HepG2 (cell line): ENCODE results near the gene MPV17L2. TPM values are rescaled to one million over a fixed set of nuclear protein-coding genes. Genes with fewer than 3 reads are reported as not detected.

ENCODE experiments used
- AGO1 ChIP-seq: fragments of 200-400 bp; formaldehyde crosslinking; IDR thresholded peaks from 2 replicates; pipeline ENCODE4 v1.6.1; 2017; ENCODE audit warnings: mild to moderate bottlenecking, low read depth, low read length, moderate library complexity; ENCODE audit not compliant: poor library complexity, severe bottlenecking
- GATAD1 ChIP-seq: IDR thresholded peaks from 2 replicates; pipeline ENCODE4 v1.6.1; 2016; ENCODE audit warnings: missing genetic modification reagents, missing compliant biosample characterization
- HNF4G ChIP-seq, 2 experiments: sonication (generic) in 1 of 2; formaldehyde crosslinking in 1 of 2; IDR thresholded peaks; 2 replicates each; pipeline versions ENCODE4 v1.4.0 to v1.6.1; 2011 to 2020; ENCODE audit warnings: borderline replicate concordance in 2 of 2, low read depth in 2 of 2, mild to moderate bottlenecking in 2 of 2, low read length in 1 of 2, missing genetic modification reagents in 1 of 2, moderate library complexity in 1 of 2
- IRF2 ChIP-seq: IDR thresholded peaks from 2 replicates; pipeline ENCODE4 v1.6.1; 2018; ENCODE audit warnings: missing genetic modification reagents, missing compliant biosample characterization
- KAT8 ChIP-seq: IDR thresholded peaks from 2 replicates; pipeline ENCODE4 v1.6.1; 2016; ENCODE audit warnings: missing genetic modification reagents, missing compliant biosample characterization
- NCOA1 ChIP-seq: sonication (generic); formaldehyde crosslinking; IDR thresholded peaks from 2 replicates; pipeline ENCODE4 v1.9.0; 2021; ENCODE audit warnings: missing genetic modification reagents
- NFKB2 ChIP-seq: sonication (generic); formaldehyde crosslinking; IDR thresholded peaks from 2 replicates; pipeline ENCODE4 v1.4.0; 2020; ENCODE audit warnings: missing genetic modification reagents, borderline replicate concordance
- NR2F6 ChIP-seq, 2 experiments: IDR thresholded peaks; 2 replicates each; pipeline ENCODE4 v1.6.1; 2016; ENCODE audit warnings: antibody characterized with exemption in 1 of 2, mild to moderate bottlenecking in 1 of 2
- SIN3A ChIP-seq: IDR thresholded peaks from 2 replicates; pipeline ENCODE4 v1.6.1; 2011; ENCODE audit warnings: low read depth, mild to moderate bottlenecking, control low read depth, low read length, borderline replicate concordance
- TCF12 ChIP-seq, 2 experiments: fragments of 450-650 bp in 1 of 2; sonication (generic) in 1 of 2; formaldehyde crosslinking in 1 of 2; IDR thresholded peaks; 2 replicates each; pipeline versions ENCODE4 v1.6.1 to v1.8.0; 2017 to 2022; ENCODE audit warnings: antibody characterized with exemption in 1 of 2, mild to moderate bottlenecking in 1 of 2, missing genetic modification reagents in 1 of 2, moderate library complexity in 1 of 2
- THYN1 ChIP-seq: sonication (generic); formaldehyde crosslinking; IDR thresholded peaks from 2 replicates; pipeline ENCODE4 v1.8.1; 2023; ENCODE audit warnings: low read depth, mild to moderate bottlenecking, moderate library complexity, missing genetic modification reagents, borderline replicate concordance
- ZFP82 ChIP-seq: sonication (generic); formaldehyde crosslinking; IDR thresholded peaks from 2 replicates; pipeline ENCODE4 v1.5.1; 2020; ENCODE audit warnings: mild to moderate bottlenecking, missing genetic modification reagents, borderline replicate concordance
- ZNF121 ChIP-seq: sonication (generic); formaldehyde crosslinking; IDR thresholded peaks from 2 replicates; pipeline ENCODE4 v1.5.0; 2020; ENCODE audit warnings: mild to moderate bottlenecking, missing genetic modification reagents
- ZNF264 ChIP-seq: sonication (generic); formaldehyde crosslinking; IDR thresholded peaks from 2 replicates; pipeline ENCODE4 v1.4.0; 2020; ENCODE audit warnings: missing genetic modification reagents
- ZNF335 ChIP-seq: sonication (generic); formaldehyde crosslinking; IDR thresholded peaks from 2 replicates; pipeline ENCODE4 v1.4.0; 2020; ENCODE audit warnings: missing genetic modification reagents
- ZNF570 ChIP-seq: sonication (generic); formaldehyde crosslinking; IDR thresholded peaks from 2 replicates; pipeline ENCODE4 v1.4.0; 2020; ENCODE audit warnings: mild to moderate bottlenecking, missing genetic modification reagents, borderline replicate concordance
- ZNF615 ChIP-seq: sonication (generic); formaldehyde crosslinking; IDR thresholded peaks from 2 replicates; pipeline ENCODE4 v1.5.0; 2020; ENCODE audit warnings: mild to moderate bottlenecking, missing genetic modification reagents, borderline replicate concordance
- ZNF780A ChIP-seq: sonication (generic); formaldehyde crosslinking; IDR thresholded peaks from 2 replicates; pipeline ENCODE4 v1.8.0; 2022; ENCODE audit warnings: mild to moderate bottlenecking, missing genetic modification reagents, moderate library complexity
- polyA plus RNA-seq, 8 experiments: library from polyadenylated mRNA; depleted of rRNA in 3 of 8; stranded (reverse) in 7 of 8; unstranded in 1 of 8; fragments of >200 nt; fragmentation: Illumina TruSeq in 4 of 8; extraction: Trizol in 4 of 8; gene quantifications; 2 replicates each; pipeline versions ENCODE4 v1.2.1 to v1.2.3, GENCODE V29; 2011 to 2016; ENCODE audit warnings: low read depth in 4 of 8, missing spikeins in 1 of 8, mixed read lengths in 1 of 8; ENCODE audit not compliant: insufficient read depth in 1 of 8
- total RNA-seq, 5 experiments: library from RNA; depleted of rRNA; stranded (reverse); fragments of >200 nt; fragmentation: Illumina TruSeq; extraction: Trizol; gene quantifications; 2 replicates each; pipeline ENCODE4 v1.2.3, GENCODE V29; 2016; ENCODE audit warnings: low read depth in 1 of 5
- TF ChIP-seq, protein P1 (sequence below): sonication (generic); formaldehyde crosslinking; IDR thresholded peaks from 2 replicates; pipeline ENCODE4 v1.4.0; 2020; ENCODE audit warnings: missing genetic modification reagents
- TF ChIP-seq, protein P2 (sequence below): sonication (generic); formaldehyde crosslinking; IDR thresholded peaks from 2 replicates; pipeline ENCODE4 v1.4.0; 2020; ENCODE audit warnings: mild to moderate bottlenecking, missing genetic modification reagents
- TF ChIP-seq, protein P3 (sequence below), 2 experiments: sonication (generic) in 1 of 2; formaldehyde crosslinking in 1 of 2; IDR thresholded peaks; 2 replicates each; pipeline versions ENCODE4 v1.4.0 to v1.6.1; 2018 to 2020; ENCODE audit warnings: missing genetic modification reagents in 2 of 2, borderline replicate concordance in 1 of 2, low read depth in 1 of 2, mild to moderate bottlenecking in 1 of 2, missing biosample characterization in 1 of 2

Gene MPV17L2
- total and polyA plus RNA-seq, 2 of the 13 experiments (the other 11 are each of a cell fraction or from before 2014, with no cell fraction given) = 13.6 to 16.7 TPM

DNA sequence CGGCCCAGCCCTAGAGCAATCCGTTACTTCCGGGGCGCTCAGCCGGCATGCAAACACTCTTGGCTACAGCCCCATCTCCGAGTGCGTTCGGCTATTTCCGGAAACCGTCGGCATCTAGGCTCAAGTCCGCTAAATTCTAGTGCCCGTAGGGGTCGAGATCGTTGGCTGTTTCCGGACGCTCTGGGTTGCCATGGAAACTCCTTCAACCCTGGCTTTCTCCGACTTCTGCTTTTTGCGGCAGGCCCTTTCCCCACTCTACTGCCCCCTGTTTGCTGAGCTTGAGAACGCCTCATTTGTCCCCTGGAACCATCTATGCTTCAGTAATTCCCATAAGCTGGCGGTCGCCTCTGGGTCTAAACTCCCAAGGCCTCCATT, 40.6 kb upstream of the MPV17L2 start (continued):
- TF ChIP-seq AGO1 = peak; percentile 75
- TF ChIP-seq, protein P1, sequence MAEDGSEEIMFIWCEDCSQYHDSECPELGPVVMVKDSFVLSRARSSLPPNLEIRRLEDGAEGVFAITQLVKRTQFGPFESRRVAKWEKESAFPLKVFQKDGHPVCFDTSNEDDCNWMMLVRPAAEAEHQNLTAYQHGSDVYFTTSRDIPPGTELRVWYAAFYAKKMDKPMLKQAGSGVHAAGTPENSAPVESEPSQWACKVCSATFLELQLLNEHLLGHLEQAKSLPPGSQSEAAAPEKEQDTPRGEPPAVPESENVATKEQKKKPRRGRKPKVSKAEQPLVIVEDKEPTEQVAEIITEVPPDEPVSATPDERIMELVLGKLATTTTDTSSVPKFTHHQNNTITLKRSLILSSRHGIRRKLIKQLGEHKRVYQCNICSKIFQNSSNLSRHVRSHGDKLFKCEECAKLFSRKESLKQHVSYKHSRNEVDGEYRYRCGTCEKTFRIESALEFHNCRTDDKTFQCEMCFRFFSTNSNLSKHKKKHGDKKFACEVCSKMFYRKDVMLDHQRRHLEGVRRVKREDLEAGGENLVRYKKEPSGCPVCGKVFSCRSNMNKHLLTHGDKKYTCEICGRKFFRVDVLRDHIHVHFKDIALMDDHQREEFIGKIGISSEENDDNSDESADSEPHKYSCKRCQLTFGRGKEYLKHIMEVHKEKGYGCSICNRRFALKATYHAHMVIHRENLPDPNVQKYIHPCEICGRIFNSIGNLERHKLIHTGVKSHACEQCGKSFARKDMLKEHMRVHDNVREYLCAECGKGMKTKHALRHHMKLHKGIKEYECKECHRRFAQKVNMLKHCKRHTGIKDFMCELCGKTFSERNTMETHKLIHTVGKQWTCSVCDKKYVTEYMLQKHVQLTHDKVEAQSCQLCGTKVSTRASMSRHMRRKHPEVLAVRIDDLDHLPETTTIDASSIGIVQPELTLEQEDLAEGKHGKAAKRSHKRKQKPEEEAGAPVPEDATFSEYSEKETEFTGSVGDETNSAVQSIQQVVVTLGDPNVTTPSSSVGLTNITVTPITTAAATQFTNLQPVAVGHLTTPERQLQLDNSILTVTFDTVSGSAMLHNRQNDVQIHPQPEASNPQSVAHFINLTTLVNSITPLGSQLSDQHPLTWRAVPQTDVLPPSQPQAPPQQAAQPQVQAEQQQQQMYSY (CRISPR knock-in tag) = 0 out of 2 replicates have a peak, but pooled peaks have one; percentile 72
- TF ChIP-seq, protein P2, sequence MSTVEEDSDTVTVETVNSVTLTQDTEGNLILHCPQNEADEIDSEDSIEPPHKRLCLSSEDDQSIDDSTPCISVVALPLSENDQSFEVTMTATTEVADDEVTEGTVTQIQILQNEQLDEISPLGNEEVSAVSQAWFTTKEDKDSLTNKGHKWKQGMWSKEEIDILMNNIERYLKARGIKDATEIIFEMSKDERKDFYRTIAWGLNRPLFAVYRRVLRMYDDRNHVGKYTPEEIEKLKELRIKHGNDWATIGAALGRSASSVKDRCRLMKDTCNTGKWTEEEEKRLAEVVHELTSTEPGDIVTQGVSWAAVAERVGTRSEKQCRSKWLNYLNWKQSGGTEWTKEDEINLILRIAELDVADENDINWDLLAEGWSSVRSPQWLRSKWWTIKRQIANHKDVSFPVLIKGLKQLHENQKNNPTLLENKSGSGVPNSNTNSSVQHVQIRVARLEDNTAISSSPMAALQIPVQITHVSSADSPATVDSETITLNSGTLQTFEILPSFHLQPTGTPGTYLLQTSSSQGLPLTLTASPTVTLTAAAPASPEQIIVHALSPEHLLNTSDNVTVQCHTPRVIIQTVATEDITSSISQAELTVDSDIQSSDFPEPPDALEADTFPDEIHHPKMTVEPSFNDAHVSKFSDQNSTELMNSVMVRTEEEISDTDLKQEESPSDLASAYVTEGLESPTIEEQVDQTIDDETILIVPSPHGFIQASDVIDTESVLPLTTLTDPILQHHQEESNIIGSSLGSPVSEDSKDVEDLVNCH = no peak
- no peak for TF ChIP-seq THYN1
- no peak for TF ChIP-seq ZNF615
- peak; percentile 54; the same call in 1 of the 2 replicates for TF ChIP-seq NFKB2 (CRISPR knock-in tag)
- peak; percentile 81 for TF ChIP-seq ZNF121
- TF ChIP-seq IRF2 (CRISPR knock-in tag) = peak; percentile 25; the same call in 1 of the 2 replicates
- no peak for TF ChIP-seq TCF12 (IDR thresholded peaks at IDR 0.05)
- peak; percentile 40; the same call in 1 of the 2 replicates for TF ChIP-seq TCF12 (CRISPR knock-in tag; IDR thresholded peaks at IDR 0.05)
- TF ChIP-seq ZNF335 (CRISPR knock-in tag) = peak; percentile 24; the same call in 1 of the 2 replicates
- TF ChIP-seq, protein P3, sequence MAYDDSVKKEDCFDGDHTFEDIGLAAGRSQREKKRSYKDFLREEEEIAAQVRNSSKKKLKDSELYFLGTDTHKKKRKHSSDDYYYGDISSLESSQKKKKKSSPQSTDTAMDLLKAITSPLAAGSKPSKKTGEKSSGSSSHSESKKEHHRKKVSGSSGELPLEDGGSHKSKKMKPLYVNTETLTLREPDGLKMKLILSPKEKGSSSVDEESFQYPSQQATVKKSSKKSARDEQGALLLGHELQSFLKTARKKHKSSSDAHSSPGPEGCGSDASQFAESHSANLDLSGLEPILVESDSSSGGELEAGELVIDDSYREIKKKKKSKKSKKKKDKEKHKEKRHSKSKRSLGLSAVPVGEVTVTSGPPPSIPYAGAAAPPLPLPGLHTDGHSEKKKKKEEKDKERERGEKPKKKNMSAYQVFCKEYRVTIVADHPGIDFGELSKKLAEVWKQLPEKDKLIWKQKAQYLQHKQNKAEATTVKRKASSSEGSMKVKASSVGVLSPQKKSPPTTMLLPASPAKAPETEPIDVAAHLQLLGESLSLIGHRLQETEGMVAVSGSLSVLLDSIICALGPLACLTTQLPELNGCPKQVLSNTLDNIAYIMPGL (CRISPR knock-in tag; IDR thresholded peaks at IDR 0.05; ENCODE audit: borderline replicate concordance in 1 of 2, low read depth in 1 of 2) = peak in 1 of 2 experiments; percentile 56; a peak in 2 of 4 replicates
- TF ChIP-seq NCOA1 (CRISPR knock-in tag) = no peak
- no peak for TF ChIP-seq NR2F6 (IDR thresholded peaks at IDR 0.05)
- peak; percentile 7; the same call in 1 of the 2 replicates for TF ChIP-seq NR2F6 (CRISPR knock-in tag; IDR thresholded peaks at IDR 0.05)
- TF ChIP-seq ZNF780A = no peak
- TF ChIP-seq HNF4G (IDR thresholded peaks at IDR 0.05; ENCODE audit: borderline replicate concordance, low read depth, low read length) = peak; percentile 74; the same call in 1 of the 2 replicates
- TF ChIP-seq HNF4G (CRISPR knock-in tag; IDR thresholded peaks at IDR 0.05; ENCODE audit: borderline replicate concordance, low read depth) = no peak
- no peak for TF ChIP-seq ZNF570 (CRISPR knock-in tag)
- TF ChIP-seq GATAD1 (CRISPR knock-in tag) = 0 out of 2 replicates have a peak, but pooled peaks have one; percentile 8
- TF ChIP-seq KAT8 = peak; percentile 60
- TF ChIP-seq SIN3A = peak; percentile 77; the same call in 1 of the 2 replicates
- TF ChIP-seq ZFP82 (CRISPR knock-in tag) = no peak
- 0 out of 2 replicates have a peak, but pooled peaks have one; percentile 66 for TF ChIP-seq ZNF264 (CRISPR knock-in tag)
